22Rv1 (cell line): ENCODE measurements around the gene CSMD2.

ENCODE experiments used
- ZFX ChIP-seq: fragments of 450-650 bp; IDR thresholded peaks from 2 replicates; pipeline ENCODE4 v1.6.1; 2017; ENCODE audit warnings: antibody characterized with exemption, borderline replicate concordance
- TF ChIP-seq, protein P1 (sequence below): fragments of 450-650 bp; IDR thresholded peaks from 2 replicates; pipeline ENCODE4 v1.5.1; 2017; ENCODE audit warnings: mild to moderate bottlenecking

DNA sequence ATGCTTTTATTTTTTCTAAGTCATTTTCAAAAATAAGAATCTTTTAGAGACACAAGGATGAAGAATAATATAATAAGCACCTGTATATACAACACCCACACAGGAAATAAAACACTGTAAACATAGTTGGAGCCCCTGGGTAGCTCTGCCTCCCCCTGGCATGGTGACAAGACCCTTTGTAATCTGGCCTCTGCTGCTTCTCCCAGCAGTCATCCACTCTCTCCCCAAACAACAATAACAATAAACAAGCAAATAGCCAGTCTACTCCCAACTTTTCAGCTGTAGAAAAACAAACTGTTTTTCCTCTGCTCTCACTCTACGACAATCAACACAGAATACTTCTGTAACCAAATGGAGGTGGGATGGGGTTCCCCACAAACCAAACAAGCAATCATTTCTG is 110.1 kb downstream of the CSMD2 start:
- TF ChIP-seq, protein P1, sequence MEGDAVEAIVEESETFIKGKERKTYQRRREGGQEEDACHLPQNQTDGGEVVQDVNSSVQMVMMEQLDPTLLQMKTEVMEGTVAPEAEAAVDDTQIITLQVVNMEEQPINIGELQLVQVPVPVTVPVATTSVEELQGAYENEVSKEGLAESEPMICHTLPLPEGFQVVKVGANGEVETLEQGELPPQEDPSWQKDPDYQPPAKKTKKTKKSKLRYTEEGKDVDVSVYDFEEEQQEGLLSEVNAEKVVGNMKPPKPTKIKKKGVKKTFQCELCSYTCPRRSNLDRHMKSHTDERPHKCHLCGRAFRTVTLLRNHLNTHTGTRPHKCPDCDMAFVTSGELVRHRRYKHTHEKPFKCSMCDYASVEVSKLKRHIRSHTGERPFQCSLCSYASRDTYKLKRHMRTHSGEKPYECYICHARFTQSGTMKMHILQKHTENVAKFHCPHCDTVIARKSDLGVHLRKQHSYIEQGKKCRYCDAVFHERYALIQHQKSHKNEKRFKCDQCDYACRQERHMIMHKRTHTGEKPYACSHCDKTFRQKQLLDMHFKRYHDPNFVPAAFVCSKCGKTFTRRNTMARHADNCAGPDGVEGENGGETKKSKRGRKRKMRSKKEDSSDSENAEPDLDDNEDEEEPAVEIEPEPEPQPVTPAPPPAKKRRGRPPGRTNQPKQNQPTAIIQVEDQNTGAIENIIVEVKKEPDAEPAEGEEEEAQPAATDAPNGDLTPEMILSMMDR: no peak
- TF ChIP-seq ZFX: no peak
